GM21526 (cell line): ENCODE results near the gene IFIT1.
"Not testable (repeated sequence)": the region's sequence is repeated elsewhere in the genome, so short reads cannot be mapped to it uniquely, and the experiment has no call there.

ENCODE experiments used
- ATAC-seq: cut with Tn5 transposase; IDR thresholded peaks from one replicate; pipeline ENCODE4 v1.9.1; 2021; ENCODE audit warnings: moderate library complexity; ENCODE audit not compliant: unreplicated experiment, low FRiP score

IFIT1 gene

DNA sequence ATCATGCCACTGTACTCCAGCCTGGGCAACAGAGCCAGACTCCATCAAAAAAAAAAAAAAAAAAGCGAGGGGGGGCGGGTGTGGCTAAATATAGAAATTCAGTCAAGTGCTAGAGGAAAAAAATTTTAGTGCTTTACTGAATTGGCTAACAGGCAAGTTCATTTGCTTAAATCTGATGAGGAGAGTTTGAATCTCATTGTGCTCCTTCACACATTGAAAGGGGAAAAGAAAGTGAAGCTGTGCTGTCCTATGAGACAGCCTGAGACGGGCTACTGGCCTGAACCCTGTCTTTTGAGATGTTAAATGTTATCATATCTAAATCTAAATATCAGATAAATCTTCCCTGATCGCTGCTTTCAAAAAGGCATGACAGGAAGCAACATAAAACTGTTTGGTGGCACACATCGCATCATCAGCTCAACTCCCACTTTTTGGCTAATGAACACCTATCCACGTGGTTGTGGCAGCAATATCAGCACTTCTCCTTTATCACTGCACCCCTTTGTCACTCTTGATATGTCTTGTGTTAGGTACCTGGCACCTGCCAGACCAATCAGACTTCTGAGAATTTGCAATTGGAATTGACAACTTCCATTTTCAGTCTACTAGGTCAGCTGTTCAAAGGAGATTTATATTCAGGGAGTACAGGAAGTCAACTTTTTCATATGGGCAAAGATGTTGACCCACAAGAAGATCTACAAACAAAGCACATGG is 28.5 kb upstream of the IFIT1 start:
- ATAC-seq, result no peak

GRCh38 chr10:89364531-89364930 is 27.9 kb upstream of the IFIT1 start:
- no peak for ATAC-seq

DNA sequence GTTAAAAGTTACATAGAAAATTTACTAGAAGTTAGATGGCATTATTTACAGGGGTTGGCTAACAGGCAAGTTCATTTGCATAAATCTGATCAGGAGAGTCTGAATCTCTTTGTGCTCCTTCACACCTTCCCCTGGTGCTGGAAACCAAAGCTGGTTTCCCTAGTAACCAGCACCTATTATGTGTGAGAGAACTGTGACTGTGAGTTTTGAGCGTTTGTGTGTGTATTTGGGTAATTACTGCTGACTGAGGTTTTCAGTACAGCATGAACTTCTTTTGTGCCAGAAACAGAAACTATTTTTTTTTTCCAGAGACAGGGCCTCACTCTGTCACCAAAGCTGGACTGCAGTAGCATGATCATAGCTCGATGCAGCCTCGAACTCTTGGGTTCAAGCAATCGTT is 24.9 kb upstream of the IFIT1 start:
- peak; percentile 72 for ATAC-seq

GRCh38 chr10:89368129-89368528 is 24.3 kb upstream of the IFIT1 start:
- no peak for ATAC-seq

GRCh38 chr10:89369156-89370105 is 23.0 kb upstream of the IFIT1 start:
- ATAC-seq, result no peak

DNA sequence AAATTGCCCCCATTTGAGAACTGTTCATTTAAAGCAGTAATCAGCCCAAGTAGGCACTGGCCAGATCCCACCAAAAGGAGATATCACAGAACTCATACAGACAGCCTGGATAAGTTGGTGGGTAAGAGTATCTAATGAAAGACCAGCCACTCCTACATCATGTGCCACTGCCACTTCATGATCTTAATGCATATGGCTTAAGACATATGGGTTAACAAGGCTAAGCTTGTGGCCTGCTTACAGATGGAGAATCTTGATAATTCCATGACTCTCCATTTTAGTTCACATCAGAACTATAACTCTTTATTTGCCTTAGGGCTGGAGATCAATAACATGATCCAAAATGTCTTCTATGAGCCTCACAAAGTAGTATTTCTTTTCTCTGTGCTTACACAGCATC is 21.3 kb upstream of the IFIT1 start:
- ATAC-seq, result no peak

DNA sequence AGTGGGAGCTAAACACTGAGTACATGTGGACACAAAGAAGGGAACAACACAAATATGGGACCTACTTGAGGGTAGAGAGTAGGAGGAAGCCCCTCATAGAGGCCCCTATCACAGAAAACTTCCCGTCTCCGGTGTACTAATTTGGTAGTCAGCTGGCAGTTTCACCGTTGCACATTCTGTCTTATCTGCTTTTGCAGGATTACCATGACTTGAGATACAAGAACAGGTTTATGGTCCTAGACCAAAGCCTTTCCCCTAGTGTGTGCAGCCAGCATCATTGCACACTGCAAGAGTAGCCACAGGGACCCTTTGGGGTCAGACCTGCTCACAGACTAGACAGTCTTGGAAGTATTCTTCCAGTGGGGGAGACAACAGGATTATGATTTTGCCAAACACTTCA is 20.4 kb upstream of the IFIT1 start:
- ATAC-seq, result no peak

- ATAC-seq, result no peak
Measured at GRCh38 chr10:89373916-89374711, 18.3 kb upstream of the IFIT1 start.

GRCh38 chr10:89374713-89375141 is 17.7 kb upstream of the IFIT1 start:
- ATAC-seq, result no peak

DNA sequence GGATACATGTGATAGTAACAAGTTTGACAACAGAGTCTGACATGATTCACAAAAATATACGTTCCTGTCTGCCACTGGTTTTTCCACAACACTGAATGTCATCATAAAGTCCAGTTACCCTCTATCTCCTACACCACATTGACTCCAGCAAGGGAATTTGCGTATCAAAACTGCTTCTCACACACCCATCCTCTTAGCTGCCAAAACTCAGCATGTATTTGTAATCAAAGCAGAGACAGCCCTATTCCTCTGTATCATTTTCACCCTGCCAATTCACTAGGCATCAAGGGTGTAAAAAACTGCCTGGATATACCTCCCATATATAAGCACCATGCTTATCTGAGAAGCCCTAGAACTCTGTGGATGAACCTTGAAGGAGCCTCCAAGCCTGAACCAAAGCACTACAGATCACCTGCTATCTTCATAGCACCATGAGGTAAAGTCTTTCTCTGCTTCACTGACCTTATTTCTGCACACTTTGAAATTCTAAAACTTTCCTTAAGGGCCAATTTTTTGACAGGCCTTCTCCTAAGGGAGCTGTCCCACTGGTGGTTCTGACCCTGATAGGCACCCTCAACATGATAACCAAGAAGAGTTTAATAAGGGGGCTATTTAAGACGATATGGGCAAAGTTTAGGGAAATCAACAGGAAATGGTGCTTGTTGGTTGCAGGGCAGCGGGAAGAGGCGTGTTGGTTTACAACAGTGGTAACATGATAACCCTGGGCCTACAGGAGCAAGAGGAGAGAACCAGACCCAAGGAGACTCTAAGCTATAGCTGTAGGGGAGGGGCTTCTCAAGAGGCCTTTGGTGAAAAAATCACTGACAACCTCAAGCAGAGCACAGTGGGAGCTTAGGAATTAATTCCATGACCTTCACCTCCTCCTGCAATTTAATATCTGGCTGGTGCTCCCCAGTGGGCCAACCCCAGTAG is 14.5 kb upstream of the IFIT1 start, which contains the start of gene IFIT1B:
Gene IFIT1B (plus strand): TSS at position 352 of the 933 bp plus-strand sequence. CDS start 80 bp downstream, at position 432.
- ATAC-seq, result no peak

GRCh38 chr10:89379103-89379502 is 13.3 kb upstream of the IFIT1 start:
- ATAC-seq, result no peak

DNA sequence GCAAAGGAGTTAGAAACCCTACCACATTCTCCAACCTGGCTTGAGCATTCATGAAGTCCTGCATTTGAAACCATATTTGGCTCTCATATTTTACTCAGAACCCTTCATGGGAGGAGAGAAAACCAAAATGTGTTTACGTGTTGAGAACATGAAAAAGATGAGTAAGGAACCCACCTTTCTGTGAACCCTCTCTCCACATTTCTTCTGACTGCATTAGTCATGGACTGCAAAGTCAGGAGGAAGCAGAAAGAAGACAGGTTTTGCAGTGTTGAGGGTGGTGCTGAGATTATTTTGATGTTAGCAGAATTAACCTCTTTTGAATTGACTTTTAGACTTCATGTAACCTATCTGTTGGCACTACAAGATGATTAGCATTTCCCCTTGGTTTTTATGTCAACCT is 9.7 kb upstream of the IFIT1 start:
- no peak for ATAC-seq

GRCh38 chr10:89384474-89385340 is 7.7 kb upstream of the IFIT1 start:
- no peak for ATAC-seq

GRCh38 chr10:89388806-89389205 is 3.6 kb upstream of the IFIT1 start:
- no peak for ATAC-seq

GRCh38 chr10:89389254-89389653 is 3.2 kb upstream of the IFIT1 start:
- ATAC-seq, result no peak

DNA sequence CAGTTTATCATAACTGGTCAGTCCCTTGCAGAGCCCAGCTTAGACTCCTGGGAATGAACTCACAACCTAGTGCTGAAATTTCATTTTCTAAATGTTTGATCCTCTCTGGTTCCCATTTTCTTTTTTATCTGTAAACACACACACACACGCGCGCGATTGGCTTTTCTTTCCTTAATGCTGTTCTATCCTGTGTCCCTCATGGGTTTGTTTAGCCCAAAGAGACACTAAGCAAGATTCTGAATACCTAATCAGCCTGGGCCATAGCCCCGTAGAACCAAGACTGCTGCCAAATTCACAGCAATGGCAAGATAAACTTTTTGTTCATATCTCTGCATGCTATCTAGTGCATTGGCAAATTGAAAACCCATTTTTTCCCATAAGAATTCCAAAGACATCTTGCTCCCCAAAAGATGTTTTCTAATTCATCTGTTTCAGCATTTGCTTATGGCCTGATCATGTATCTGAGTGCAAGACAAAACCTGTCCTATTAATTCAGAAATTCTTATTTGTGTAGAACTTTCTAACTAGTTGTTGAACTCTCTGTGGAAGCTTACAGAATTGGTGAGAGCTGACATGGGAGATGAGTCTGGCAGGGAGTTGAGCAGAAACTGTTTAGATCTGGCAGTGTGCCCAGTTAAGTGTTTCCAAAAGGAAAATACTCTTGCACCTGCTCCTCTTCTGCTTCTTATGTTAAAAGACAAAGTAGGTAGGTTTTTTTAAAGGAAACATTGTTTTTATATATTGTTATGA is 1.8 kb upstream of the IFIT1 start:
- no peak for ATAC-seq

GRCh38 chr10:89391226-89391576 is 1.2 kb upstream of the IFIT1 start:
- ATAC-seq, result not testable (repeated sequence)

DNA sequence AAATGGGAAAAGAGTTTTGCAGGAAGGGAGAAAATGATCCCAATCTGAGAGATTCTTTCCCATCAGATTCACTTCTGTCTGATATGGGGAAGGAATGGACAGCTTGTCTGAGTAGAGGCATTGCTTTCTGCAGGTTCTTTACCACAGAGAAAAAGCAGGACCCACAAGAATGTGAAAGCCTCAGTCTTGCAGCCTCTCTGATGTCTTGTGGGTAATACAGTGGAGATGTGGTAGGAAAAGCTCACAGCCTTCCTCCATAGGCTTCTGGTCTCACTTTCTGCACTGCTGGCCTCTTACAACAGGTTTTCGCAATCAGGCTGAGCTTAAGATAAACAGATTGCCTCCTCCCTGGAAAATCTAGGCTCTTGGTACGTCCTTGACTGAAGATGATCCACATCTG is 551 bp downstream of the IFIT1 start:
- ATAC-seq, result no peak
